GM10266 (cell line): ENCODE data around the gene CANX.

Experiments used
- DNase-seq: peaks from one replicate; pipeline ENCODE4 v3.0.0; 2012; ENCODE audit errors: extremely low spot score
- TF ChIP-seq, protein P1 (sequence below): IDR thresholded peaks from 2 replicates; pipeline ENCODE4 v1.5.1; 2012; ENCODE audit warnings: mild to moderate bottlenecking, low read depth; ENCODE audit not compliant: control insufficient read depth, insufficient read depth; ENCODE audit errors: missing control alignments

Gene CANX

DNA sequence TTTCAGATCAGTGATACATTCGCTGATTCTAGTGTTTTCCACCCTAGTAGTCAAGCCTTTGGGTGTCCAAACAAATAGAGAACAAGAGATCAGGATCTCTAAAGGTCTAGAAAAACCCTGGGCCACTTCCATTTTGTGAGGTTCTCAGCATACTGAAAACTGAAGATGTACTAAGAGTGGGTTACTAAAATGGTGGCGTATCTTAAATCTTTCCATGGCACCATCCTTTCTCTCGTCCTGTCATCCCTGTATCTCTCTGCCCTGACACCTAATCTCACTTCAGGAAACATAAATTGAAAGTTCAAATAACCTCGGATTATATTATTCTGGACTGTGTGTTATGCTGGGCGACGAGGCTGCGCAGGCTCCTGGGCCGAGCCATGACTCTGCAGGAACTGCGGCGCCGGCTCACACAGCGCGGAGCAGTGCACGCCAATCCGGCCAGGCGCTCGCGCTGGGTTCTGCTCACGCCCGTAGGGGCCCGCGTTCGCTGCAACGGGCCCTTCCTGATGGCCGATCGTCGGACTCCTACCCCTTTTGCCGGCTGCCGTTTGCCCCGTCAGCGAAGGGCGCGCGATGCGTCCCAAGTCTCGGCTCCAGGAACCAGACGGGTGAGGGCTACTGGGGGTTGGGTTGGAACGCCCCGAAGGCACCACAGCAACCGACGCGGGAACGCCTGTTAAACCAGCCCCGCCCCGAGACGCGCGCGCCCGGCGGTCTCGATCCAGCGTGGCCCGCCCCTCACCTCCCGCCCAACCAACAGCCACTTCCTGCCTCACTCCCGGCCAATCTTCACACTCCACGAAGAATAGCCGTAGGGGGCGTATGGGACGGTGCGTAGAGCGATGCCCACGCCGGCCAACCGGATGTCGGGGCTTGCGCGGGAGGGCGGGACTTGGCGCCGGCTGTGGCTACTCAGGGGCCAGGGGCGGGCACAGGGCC is 503 bp upstream of the CANX start:
- peak; percentile 99 for DNase-seq
- TF ChIP-seq, protein P1, sequence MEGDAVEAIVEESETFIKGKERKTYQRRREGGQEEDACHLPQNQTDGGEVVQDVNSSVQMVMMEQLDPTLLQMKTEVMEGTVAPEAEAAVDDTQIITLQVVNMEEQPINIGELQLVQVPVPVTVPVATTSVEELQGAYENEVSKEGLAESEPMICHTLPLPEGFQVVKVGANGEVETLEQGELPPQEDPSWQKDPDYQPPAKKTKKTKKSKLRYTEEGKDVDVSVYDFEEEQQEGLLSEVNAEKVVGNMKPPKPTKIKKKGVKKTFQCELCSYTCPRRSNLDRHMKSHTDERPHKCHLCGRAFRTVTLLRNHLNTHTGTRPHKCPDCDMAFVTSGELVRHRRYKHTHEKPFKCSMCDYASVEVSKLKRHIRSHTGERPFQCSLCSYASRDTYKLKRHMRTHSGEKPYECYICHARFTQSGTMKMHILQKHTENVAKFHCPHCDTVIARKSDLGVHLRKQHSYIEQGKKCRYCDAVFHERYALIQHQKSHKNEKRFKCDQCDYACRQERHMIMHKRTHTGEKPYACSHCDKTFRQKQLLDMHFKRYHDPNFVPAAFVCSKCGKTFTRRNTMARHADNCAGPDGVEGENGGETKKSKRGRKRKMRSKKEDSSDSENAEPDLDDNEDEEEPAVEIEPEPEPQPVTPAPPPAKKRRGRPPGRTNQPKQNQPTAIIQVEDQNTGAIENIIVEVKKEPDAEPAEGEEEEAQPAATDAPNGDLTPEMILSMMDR = no peak

DNA sequence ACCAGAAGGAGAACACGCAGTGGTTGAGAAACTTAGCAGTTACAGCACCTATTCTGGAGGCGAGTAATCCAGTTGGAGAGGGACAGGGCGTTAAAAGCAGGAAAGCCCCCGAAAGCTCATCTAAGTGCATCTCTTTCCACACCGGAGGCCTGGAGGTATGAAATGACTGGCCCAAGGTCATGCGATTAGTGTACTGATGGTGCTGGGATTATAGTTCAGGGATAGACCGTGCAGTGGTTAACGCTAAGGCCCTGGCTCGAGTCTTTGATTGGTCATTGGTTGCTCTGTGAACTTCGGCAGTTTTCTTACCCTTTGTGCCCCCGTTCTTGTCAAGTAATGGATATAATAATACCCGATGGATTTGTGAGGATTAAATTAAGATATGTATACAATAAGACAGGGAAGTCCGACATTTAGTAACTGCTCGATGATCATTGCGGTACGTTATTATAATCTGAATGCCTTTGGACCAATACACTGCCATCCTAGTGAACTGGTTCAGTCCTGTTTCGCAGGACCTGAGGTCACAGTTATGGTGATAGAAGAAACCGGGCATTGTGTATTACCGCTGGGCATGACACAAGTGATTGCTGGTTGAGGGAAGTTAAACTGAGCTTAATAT is 960 bp downstream of the CANX start:
- TF ChIP-seq, protein P1 = no peak
- peak; percentile 49 for DNase-seq

DNA sequence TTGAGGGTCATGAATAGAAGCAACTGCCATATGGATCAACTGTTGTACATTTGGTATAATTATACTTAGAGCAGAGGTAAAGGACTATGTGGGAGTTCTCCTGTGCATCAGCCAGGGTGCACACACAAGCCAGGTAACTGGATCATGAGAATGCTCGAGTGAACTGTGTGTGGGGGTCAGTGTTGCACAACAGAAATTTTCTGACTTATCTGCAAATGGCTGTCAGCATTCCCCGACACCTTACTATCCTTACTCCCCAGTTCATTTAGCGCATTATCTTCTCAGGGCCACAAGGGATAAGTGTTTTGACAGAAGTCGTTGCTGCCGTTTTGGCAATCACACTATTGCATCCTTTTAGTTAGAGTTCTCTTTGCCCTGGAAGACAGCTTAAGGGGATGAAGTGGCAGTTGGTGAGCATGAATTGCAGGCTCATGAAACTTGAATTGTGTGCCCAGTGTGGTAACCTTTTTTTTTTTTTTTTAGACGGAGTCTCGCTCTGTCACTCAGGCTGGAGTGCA is 1.7 kb downstream of the CANX start:
- no peak for DNase-seq

DNA sequence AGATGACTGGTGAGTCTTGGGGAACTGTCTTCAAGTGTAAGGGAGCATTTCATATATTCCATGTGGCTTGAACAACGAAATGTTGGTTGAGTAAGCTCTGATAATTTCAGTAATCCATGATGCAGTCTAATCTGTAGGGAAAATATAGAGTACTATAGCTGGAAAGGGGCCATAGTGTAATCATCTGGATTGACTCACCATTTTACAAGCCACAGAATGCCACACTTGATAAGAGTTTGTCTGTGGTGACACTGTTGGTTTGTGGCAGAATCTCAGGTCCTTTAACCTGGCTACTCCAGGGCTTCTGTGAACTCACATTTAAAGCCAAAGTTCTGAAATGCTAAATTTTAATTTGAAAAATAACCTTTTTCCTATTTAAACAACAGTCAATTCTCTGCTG is 17.5 kb downstream of the CANX start:
- DNase-seq = no peak
- TF ChIP-seq, protein P1 = no peak

More for the DNA sequence above, 1.7 kb downstream of the CANX start:
- TF ChIP-seq, protein P1 = no peak

DNA sequence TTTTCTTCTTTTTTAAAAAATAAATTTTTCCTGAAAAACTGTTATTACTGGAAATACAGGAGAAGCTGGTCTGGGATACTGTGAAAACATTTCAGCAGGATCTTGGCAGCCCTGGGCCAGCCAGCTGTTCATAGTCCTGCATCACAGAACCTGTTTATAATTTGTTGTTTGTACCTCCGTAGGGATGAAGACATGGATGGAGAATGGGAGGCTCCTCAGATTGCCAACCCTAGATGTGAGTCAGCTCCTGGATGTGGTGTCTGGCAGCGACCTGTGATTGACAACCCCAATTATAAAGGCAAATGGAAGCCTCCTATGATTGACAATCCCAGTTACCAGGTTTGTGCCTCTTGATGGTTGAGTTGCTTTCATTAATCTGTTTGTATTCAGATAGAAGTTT is 21.5 kb downstream of the CANX start:
- DNase-seq = no peak
- TF ChIP-seq, protein P1 = no peak

DNA sequence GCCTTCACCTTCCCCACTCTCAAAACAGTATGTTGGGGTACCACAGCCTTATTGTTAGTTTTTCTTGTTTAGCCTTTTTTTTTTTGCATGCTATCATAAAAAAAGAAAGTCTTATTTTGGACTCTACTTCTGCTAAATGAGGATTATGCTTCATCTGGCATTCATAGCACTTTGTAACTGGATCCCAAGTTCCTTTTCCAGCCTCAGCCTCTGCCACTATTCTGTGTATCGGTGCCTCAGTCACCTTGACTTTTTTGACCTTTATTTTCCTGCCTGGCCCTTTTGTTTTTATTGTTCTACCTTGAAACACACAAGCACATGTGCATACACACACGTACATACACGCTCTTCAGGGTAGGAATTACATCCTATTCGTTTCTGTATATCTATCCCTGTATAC is 25.4 kb downstream of the CANX start:
- TF ChIP-seq, protein P1 = no peak
- no peak for DNase-seq
